GM19438 (cell line): ENCODE data around the gene DNAJC22.

Experiments
- ATAC-seq: cut with Tn5 transposase; IDR thresholded peaks from one replicate; pipeline ENCODE4 v1.9.1; 2021; ENCODE audit warnings: low read depth; ENCODE audit not compliant: unreplicated experiment

The DNAJC22 gene

GRCh38 chr12:49342914-49343731 lies 3.6 kb upstream of the DNAJC22 start:
- ATAC-seq = no peak

GRCh38 chr12:49344486-49345050 lies 2.1 kb upstream of the DNAJC22 start:
- ATAC-seq = no peak

- no peak for ATAC-seq
Measured at GRCh38 chr12:49345051-49345824, 1.4 kb upstream of the DNAJC22 start.

- no peak for ATAC-seq
Measured at GRCh38 chr12:49345825-49346658, 646 bp upstream of the DNAJC22 start.

- no peak for ATAC-seq
Measured at GRCh38 chr12:49347311-49348193, 864 bp downstream of the DNAJC22 start.

GRCh38 chr12:49348781-49349180 lies 2.1 kb downstream of the DNAJC22 start:
- no peak for ATAC-seq

GRCh38 chr12:49349266-49349665 lies 2.6 kb downstream of the DNAJC22 start:
- ATAC-seq = no peak

- ATAC-seq = no peak
Measured at GRCh38 chr12:49352351-49352750, 5.7 kb downstream of the DNAJC22 start.

GRCh38 chr12:49355913-49356312 lies 9.2 kb downstream of the DNAJC22 start:
- no peak for ATAC-seq

- no peak for ATAC-seq
Measured at GRCh38 chr12:49357103-49357678, 10.5 kb downstream of the DNAJC22 start.

- no peak for ATAC-seq
Measured at GRCh38 chr12:49358483-49359141, 11.9 kb downstream of the DNAJC22 start.

GRCh38 chr12:49359671-49360070 lies 13.0 kb downstream of the DNAJC22 start:
- ATAC-seq = no peak

GRCh38 chr12:49362077-49362476 lies 15.4 kb downstream of the DNAJC22 start:
- no peak for ATAC-seq

- no peak for ATAC-seq
Measured at GRCh38 chr12:49364989-49365388, 18.3 kb downstream of the DNAJC22 start.

- no peak for ATAC-seq
Measured at GRCh38 chr12:49365542-49365941, 18.9 kb downstream of the DNAJC22 start.

GRCh38 chr12:49366096-49366651 lies 19.5 kb downstream of the DNAJC22 start:
- no peak for ATAC-seq

- no peak for ATAC-seq
Measured at GRCh38 chr12:49366652-49367380, 20.1 kb downstream of the DNAJC22 start.
